ENCODE data around the gene LRBA. TPM values are rescaled to one million over a fixed set of nuclear protein-coding genes. Genes with fewer than 3 reads are reported as not detected.
"Not testable (repeated sequence)": the region's sequence is repeated elsewhere in the genome, so short reads cannot be mapped to it uniquely, and the experiment has no call there.

The LRBA gene, protein sequence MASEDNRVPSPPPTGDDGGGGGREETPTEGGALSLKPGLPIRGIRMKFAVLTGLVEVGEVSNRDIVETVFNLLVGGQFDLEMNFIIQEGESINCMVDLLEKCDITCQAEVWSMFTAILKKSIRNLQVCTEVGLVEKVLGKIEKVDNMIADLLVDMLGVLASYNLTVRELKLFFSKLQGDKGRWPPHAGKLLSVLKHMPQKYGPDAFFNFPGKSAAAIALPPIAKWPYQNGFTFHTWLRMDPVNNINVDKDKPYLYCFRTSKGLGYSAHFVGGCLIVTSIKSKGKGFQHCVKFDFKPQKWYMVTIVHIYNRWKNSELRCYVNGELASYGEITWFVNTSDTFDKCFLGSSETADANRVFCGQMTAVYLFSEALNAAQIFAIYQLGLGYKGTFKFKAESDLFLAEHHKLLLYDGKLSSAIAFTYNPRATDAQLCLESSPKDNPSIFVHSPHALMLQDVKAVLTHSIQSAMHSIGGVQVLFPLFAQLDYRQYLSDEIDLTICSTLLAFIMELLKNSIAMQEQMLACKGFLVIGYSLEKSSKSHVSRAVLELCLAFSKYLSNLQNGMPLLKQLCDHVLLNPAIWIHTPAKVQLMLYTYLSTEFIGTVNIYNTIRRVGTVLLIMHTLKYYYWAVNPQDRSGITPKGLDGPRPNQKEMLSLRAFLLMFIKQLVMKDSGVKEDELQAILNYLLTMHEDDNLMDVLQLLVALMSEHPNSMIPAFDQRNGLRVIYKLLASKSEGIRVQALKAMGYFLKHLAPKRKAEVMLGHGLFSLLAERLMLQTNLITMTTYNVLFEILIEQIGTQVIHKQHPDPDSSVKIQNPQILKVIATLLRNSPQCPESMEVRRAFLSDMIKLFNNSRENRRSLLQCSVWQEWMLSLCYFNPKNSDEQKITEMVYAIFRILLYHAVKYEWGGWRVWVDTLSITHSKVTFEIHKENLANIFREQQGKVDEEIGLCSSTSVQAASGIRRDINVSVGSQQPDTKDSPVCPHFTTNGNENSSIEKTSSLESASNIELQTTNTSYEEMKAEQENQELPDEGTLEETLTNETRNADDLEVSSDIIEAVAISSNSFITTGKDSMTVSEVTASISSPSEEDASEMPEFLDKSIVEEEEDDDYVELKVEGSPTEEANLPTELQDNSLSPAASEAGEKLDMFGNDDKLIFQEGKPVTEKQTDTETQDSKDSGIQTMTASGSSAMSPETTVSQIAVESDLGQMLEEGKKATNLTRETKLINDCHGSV (N-terminal part only)
- 10 to 100 TPM; 15.9 to 71.4 (median 24.7) TPM for total RNA-seq

DNA sequence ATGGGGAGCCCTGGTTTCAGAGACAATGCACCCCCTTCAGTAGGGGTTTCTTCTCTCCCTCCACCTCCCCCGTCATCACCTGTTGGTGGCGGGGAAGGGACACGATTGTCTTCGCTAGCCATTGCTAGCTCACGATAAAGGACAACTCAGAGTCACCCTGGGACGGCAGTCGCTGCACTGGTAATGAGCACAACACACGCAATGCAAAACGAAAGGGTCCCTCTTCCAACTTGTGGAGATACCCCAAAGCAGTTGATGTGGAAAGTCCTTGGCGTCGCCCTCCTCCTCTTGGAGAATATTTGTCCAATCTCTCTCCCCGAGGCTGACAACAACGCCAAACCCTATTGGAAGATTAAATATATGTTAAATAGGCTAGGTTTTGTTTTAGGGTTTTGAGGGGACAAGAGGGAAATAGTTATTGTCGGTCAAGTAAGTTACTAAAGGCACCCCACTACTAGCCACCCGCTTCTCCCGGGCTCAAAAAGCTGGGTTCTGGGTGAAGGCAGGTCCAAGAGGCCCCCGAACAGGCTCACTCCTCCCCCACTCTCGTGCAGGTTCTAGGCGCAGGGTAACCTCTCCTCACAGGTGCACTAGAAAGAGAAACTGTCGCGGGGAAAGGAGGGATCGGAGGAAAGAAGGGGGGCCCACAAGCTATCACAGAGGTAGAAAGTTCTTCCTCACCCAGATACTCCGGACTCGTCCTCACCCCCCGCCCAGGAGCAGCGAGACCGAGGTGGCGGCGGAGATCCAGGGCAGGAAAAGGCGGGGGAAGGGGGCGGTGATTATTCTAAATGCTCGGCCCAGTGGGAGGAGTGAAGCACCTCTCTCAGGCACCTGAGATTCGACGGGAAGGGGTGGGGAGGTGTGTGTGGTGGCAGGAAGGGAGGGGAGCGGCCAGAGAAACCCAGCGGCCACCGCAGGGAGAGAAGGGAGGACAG is at the start of gene LRBA:
LRBA (minus strand) TSS at position 764 of the 938 bp plus-strand sequence; CDS start at position 122, 642 bp downstream.
- Histone ChIP-seq H3K4me1 (replicated peaks in 1 of 2) (peaks cover 0 to 12% of the 10 kb centered on the region in 2 donors), H3K4me3 (peak within 1 kb of the TSS; percentile 73 to 98 (median 86)), H3K27ac (peak within 1 kb of the TSS; percentile 81 to 87)
- ATAC-seq (replicated peaks in 6 of 8) = peak; percentile 60 to 73 (median 67)
- 0 to 4% (median 0%) methylated on average over 2 to 21 of the region's 37 CpGs; no CpG with 5 or more reads in 3 of the 10 experiments for WGBS, 10 experiments
- in situ Hi-C loops (cut with MboI; ENCODE audit: low pct_unique_long_range_greater_than_20kb in 2 of 9, low sequenced_read_pairs in 9 of 9, unreplicated experiment in 9 of 9) = no loop called here

DNA sequence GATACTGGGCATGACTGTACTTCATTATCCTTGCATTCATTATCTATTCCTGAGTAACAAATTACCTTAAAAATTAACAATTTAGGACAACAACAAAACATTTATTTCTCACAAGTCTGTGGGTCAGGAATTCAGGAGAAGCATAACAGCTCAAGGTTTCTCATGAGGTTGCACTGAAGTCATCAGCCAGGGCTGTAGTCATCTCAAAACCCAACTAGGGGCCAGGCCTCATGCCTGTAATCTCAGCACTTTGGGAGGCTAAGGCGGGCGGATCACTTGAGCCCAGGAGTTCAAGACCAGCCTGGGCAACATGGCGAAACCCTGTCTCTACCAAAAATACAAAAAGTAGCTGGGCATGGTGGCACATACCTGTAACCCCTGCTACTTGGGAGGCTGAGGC is 48.1 kb upstream of the LRBA start:
- WGBS, 10 experiments = 80 to 100% (median 92%) methylated on average over 1 to 3 of the region's 3 CpGs; no CpG with 5 or more reads in 7 of the 10 experiments
- H3K27ac ChIP-seq; H3K4me3 ChIP-seq; H3K4me1 ChIP-seq (replicated peaks in 1 of 2); in situ Hi-C loops (cut with MboI; ENCODE audit: low pct_unique_long_range_greater_than_20kb in 2 of 9, low sequenced_read_pairs in 9 of 9, unreplicated experiment in 9 of 9); ATAC-seq (replicated peaks in 6 of 8): not testable (repeated sequence)

DNA sequence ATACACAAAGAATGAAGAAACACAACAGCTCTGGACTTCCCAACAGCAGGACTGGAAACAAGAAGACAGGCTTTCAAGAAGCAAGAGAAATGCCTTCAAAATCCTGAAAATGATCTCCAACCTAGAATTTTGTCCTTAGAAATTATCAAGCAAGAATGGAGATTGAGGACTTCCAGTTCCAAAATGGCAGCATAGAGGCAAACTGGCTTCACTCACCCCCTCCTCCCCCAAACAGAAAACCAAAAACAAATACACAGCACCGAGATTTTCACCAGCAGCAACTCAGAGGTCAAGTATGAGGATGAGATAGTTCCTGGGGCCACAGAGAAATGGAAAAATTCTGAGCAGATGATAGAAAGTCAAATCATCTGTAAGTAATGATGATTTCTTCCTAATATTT is 40.5 kb upstream of the LRBA start:
- WGBS, 10 experiments = 0 to 80% (median 60%) methylated on average over 1 of the region's 1 CpG; no CpG with 5 or more reads in 3 of the 10 experiments
- Histone ChIP-seq H3K27ac (no peak overlapping the region), H3K4me3 (no peak overlapping the region), H3K4me1 (replicated peaks in 1 of 2) (no peaks in the 10 kb centered on the region)
- no peak for ATAC-seq (replicated peaks in 6 of 8)
- in situ Hi-C loops (cut with MboI; ENCODE audit: low pct_unique_long_range_greater_than_20kb in 2 of 9, low sequenced_read_pairs in 9 of 9, unreplicated experiment in 9 of 9) = no loop called here

DNA sequence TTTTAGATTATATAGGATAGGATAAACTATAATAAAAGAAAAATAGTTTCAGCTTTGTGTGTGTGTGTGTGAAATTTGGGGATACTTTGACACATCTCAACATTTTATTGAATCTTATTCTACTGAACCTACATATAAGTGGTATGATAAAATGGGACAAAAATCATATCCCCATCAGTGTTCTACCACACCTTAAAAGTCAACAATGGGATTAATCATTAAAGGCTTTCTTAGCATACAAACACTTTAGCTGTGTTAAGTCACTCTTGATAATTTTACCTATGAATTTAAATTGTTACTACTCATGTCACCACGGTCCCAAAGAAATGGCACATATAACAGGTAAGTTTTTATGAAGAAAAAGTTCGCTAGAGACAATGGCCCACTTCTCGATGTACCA is 37.7 kb upstream of the LRBA start:
- in situ Hi-C loops (cut with MboI; ENCODE audit: low pct_unique_long_range_greater_than_20kb in 2 of 9, low sequenced_read_pairs in 9 of 9, unreplicated experiment in 9 of 9) = no loop called here
- no peak overlapping the region for H3K27ac ChIP-seq
- no peak for ATAC-seq (replicated peaks in 6 of 8)
- no peak overlapping the region for H3K4me3 ChIP-seq
- WGBS, 10 experiments = 20 to 100% (median 75%) methylated on average over 1 to 3 of the region's 3 CpGs; no CpG with 5 or more reads in 1 of the 10 experiments
- H3K4me1 ChIP-seq (replicated peaks in 1 of 2) = no peaks in the 10 kb centered on the region

DNA sequence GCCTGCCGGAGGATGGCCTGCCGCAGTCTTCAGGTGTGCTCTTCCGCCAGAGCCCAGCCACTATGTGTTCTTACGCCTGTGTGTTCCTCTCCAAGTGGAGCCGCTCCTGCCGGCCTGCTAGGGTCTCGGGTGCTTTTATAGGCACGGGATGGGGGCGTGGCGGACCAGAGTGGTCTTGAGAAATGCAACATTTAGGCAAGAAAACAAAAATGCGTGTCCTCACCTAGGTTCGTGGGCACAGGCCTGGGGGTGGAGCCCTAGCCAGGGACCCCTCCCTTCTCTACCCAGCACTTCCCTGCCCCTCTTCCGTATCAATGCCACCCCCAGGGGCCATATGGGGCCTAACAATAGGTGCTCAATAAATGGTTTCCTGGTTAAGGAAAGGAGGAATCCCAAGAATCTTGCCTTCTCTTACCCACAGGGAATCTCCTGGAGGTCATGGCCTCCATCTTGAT is 34.4 kb upstream of the LRBA start:
- H3K4me3 ChIP-seq = no peak overlapping the region
- in situ Hi-C loops (cut with MboI; ENCODE audit: low pct_unique_long_range_greater_than_20kb in 2 of 9, low sequenced_read_pairs in 9 of 9, unreplicated experiment in 9 of 9) = no loop called here
- 60 to 100% (median 91%) methylated on average over 1 to 3 of the region's 13 CpGs; no CpG with 5 or more reads in 4 of the 10 experiments for WGBS, 10 experiments

DNA sequence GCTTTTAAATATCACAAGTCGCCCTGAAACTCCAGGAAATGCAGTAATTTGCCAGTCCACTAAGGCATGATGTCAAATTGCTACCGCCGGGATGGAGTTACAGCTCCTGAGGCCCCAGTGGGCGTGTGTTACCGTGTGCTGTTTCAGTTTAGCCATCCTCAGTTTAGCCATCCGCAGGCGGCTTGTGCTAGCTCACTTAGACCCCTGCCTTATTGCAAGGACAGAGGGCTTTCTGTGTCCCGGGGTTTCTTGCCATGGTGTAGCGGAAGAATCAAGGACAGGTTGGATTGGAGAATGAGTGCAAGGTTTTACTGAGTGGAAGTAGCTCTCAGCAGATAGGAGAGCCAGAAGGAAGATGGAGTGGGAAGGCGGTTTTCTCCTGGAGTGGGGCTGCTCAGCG is 33.8 kb upstream of the LRBA start:
- Histone ChIP-seq H3K27ac (no peak overlapping the region), H3K4me3 (no peak overlapping the region), H3K4me1 (replicated peaks in 1 of 2) (no peaks in the 10 kb centered on the region)
- 60 to 100% (median 90%) methylated on average over 1 to 7 of the region's 11 CpGs; no CpG with 5 or more reads in 3 of the 10 experiments for WGBS, 10 experiments
- in situ Hi-C loops (cut with MboI; ENCODE audit: low pct_unique_long_range_greater_than_20kb in 2 of 9, low sequenced_read_pairs in 9 of 9, unreplicated experiment in 9 of 9) = no loop called here
- ATAC-seq (replicated peaks in 6 of 8) = no peak

More for the DNA sequence above, 34.4 kb upstream of the LRBA start:
- ATAC-seq (replicated peaks in 6 of 8) = no peak
- no peak overlapping the region for H3K27ac ChIP-seq
- no peaks in the 10 kb centered on the region for H3K4me1 ChIP-seq (replicated peaks in 1 of 2)

DNA sequence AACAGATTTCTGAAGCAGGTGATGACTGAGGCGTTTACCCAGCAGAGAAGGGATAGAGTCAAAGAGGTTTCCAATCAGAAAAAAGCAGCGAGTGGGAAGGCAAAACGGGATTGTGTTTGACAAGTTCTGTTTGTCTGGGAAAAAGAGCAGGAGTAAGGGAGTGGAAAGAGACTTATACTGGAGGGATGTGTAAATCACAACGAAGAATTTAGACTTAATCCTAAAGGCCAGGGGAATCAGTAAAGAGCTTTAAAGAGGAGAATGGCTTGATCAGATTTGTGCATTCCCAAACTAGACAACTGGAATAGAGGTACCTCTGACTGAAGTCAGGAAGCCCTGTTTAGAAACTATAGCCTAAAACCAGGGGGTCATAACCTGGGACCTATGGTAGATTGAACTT is 31.5 kb upstream of the LRBA start:
- ATAC-seq (replicated peaks in 6 of 8) = no peak
- no peaks in the 10 kb centered on the region for H3K4me1 ChIP-seq (replicated peaks in 1 of 2)
- no peak overlapping the region for H3K4me3 ChIP-seq
- WGBS, 10 experiments = 12 to 100% (median 60%) methylated on average over 1 to 4 of the region's 4 CpGs
- H3K27ac ChIP-seq = no peak overlapping the region
- in situ Hi-C loops (cut with MboI; ENCODE audit: low pct_unique_long_range_greater_than_20kb in 2 of 9, low sequenced_read_pairs in 9 of 9, unreplicated experiment in 9 of 9) = no loop called here

DNA sequence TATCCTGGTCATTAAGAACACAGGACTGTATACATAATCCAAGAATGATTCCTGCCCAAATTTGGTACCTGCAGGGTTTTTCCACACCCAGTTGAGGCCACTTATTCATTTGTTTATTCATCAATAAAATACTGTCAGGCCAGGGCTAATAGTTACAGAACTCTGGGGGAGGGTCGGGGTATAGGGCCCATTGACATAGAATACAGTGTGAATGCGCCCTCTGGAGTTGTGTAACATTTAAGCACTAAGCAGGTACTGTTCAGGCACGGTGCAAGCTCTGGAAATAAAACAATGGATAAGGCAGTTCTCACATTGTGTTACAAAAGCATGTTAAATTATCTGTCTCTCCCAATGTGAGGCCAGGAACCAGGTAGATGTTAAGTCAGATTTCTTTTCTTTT is 30.8 kb upstream of the LRBA start:
- ATAC-seq (replicated peaks in 6 of 8) = peak in 2 of 8 experiments; percentile 39 to 75
- 0 to 57% (median 20%) methylated on average over 1 to 3 of the region's 3 CpGs for WGBS, 10 experiments
- Histone ChIP-seq H3K27ac (no peak overlapping the region), H3K4me3 (no peak overlapping the region), H3K4me1 (replicated peaks in 1 of 2) (no peaks in the 10 kb centered on the region)
- in situ Hi-C loops (cut with MboI; ENCODE audit: low pct_unique_long_range_greater_than_20kb in 2 of 9, low sequenced_read_pairs in 9 of 9, unreplicated experiment in 9 of 9) = no loop called here

DNA sequence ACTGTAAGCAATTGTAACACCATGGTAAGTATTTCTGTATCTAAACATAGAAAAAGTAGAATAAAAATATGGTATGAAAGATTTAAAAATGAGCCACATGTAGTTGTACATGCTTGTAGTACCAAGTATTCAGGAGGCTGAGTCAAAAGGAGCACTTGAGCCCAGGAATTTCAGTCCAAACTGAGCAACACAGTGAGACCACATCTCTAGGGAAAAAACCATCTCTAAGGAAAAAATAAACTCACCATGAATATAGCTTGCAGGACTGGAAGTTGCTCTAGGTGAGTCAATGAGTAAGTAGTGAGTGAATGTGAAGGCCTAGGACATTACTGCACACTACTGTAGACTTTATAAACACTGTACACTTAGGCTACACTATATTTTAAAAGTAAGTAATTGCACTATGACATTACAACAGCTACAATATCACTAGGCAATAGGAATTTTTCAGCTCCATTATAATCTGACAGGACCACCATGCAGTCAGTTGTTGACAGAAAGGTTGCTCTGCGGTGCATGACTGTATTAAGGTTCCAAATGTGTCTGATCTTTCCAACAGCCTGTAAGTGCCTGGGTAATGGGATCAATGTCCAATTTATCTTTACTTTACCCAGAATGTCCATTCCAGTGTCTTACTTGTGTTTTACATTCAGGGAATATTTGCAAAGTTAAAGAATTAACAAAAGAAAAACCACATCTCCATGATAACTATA is 28.9 kb upstream of the LRBA start:
- H3K4me3 ChIP-seq = no peak overlapping the region
- in situ Hi-C loops (cut with MboI; ENCODE audit: low pct_unique_long_range_greater_than_20kb in 2 of 9, low sequenced_read_pairs in 9 of 9, unreplicated experiment in 9 of 9) = no loop called here
- no peaks in the 10 kb centered on the region for H3K4me1 ChIP-seq (replicated peaks in 1 of 2)
- ATAC-seq (replicated peaks in 6 of 8) = peak in 1 of 8 experiments; percentile 85
- no peak overlapping the region for H3K27ac ChIP-seq
- 100% methylated on average over 1 of the region's 1 CpG; no CpG with 5 or more reads in 6 of the 10 experiments for WGBS, 10 experiments

DNA sequence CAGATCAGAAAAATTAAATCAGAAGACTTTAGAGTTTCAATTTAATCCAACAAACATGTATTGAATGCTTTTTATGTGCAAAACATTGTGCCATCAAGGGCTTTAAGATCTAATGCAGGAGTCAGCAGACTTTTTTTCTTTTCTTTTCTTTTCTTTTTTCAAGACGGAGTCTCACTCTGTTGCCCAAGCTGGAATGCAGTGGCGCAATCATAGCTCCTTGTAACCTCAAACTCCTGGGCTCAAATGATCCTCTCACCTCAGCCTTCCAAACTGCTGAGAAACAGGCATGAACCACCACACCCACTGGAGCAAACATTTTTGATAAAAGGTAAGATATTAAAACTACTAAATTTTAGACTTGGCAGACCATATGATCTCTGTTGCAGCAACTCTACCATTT is 24.6 kb upstream of the LRBA start:
- whole genome bisulfite sequencing, 10 experiments = 60 to 100% (median 85%) methylated on average over 1 to 2 of the region's 2 CpGs; no CpG with 5 or more reads in 2 of the 10 experiments
- ATAC-seq (replicated peaks in 6 of 8) = no peak
- in situ Hi-C loops (cut with MboI; ENCODE audit: low pct_unique_long_range_greater_than_20kb in 2 of 9, low sequenced_read_pairs in 9 of 9, unreplicated experiment in 9 of 9) = no loop called here

DNA sequence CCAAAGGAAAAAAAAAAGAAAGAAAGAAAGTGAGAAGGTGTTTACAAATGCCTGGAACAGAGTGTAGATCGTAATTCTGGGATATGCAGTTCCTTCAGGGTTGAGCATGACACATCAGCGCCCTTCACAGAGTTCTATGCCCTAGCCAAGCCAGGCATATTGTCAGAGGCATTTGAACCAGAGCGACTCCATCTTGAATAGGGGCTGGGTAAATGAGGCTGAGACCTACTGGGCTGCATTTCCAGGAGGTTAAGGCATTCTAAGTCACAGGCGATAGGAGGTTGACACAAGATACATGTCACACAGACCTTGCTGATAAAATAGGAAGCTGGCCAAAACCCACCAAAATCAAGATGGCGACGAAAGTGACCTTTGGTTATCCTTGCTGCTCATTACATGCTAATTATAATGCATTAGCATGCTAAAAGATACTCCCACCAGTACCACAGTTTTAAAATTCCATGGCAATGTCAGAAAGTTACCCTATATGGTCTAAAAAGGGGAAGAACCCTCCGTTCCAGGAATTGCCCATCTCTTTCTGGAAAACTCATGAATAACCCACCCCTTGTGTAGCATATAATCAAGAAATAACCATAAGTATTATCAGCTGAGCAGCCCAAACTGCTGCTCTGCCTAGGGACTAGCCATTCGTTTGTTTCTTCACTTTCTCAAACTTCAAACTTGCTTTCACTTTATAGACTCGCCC is 23.5 kb upstream of the LRBA start:
- H3K4me1 ChIP-seq (replicated peaks in 1 of 2) = no peaks in the 10 kb centered on the region
- ATAC-seq (replicated peaks in 6 of 8) = peak in 1 of 8 experiments; percentile 49
- 57 to 100% (median 94%) methylated on average over 3 to 9 of the region's 9 CpGs for WGBS, 10 experiments
- no peak overlapping the region for H3K27ac ChIP-seq
- in situ Hi-C loops (cut with MboI; ENCODE audit: low pct_unique_long_range_greater_than_20kb in 2 of 9, low sequenced_read_pairs in 9 of 9, unreplicated experiment in 9 of 9) = no loop called here
- H3K4me3 ChIP-seq = no peak overlapping the region

More for the DNA sequence above, 24.6 kb upstream of the LRBA start:
- no peak overlapping the region for H3K4me3 ChIP-seq
- H3K27ac ChIP-seq = no peak overlapping the region
- no peaks in the 10 kb centered on the region for H3K4me1 ChIP-seq (replicated peaks in 1 of 2)
